Breast epithelium (tissue), 3 donors: ENCODE results near the gene SDC3. TPM values are rescaled to one million over a fixed set of nuclear protein-coding genes. Genes with fewer than 3 reads are reported as not detected.

Source experiments
- total RNA-seq, 3 donors: library from RNA; depleted of rRNA; stranded (reverse); fragments of >200 nt; gene quantifications; one replicate each; pipeline ENCODE4 v1.1.0, GENCODE V29; 2016

Gene SDC3
- total RNA-seq, 3 donors from 2014 or later = 16.5 to 37.8 (median 26.2) TPM

Other genes with a start within 250 kb of the SDC3 start
- not detected for gene MATN1, start 185.2 kb downstream of the SDC3 start, total RNA-seq
- 100 to 1,000 TPM in 1 of 3 donors, 10 to 100 TPM in 2; 41.3 to 130 (median 70.1) TPM for gene LAPTM5, start 151.0 kb downstream of the SDC3 start, total RNA-seq
- 100 to 1,000 TPM in 2 of 3 donors, 10 to 100 TPM in 1; 93.8 to 149 (median 116) TPM for gene PUM1, start 157.0 kb upstream of the SDC3 start, total RNA-seq